Mucosa of rectum (tissue), 2 donors: ENCODE measurements around the gene HOXA9.
A peak's percentile ranks its signal among the peaks of the same experiment; 100 is the strongest.

ENCODE experiments used
- H3K27ac ChIP-seq, 2 donors: one replicate each; pipeline ENCODE4 v1.7.0; 2013; ENCODE audit warnings: inconsistent platforms in 2 of 2, low read depth in 2 of 2, low read length in 2 of 2
- H3K27me3 ChIP-seq, 2 donors: one replicate each; pipeline ENCODE4 v1.7.0; 2013; ENCODE audit warnings: low read length in 2 of 2; ENCODE audit not compliant: control insufficient read depth in 2 of 2, insufficient read depth in 2 of 2
- H3K36me3 ChIP-seq, 2 donors: one replicate each; pipeline ENCODE4 v1.7.0; 2013; ENCODE audit warnings: low read length in 2 of 2; ENCODE audit not compliant: control insufficient read depth in 2 of 2, insufficient read depth in 2 of 2
- H3K4me1 ChIP-seq, 2 donors: one replicate each; pipeline ENCODE4 v1.7.0; 2013; ENCODE audit warnings: low read length in 2 of 2, mild to moderate bottlenecking in 1 of 2; ENCODE audit not compliant: control insufficient read depth in 2 of 2, insufficient read depth in 2 of 2
- H3K4me3 ChIP-seq, 2 donors: one replicate each; pipeline ENCODE4 v1.7.0; 2013; ENCODE audit warnings: low read length in 2 of 2
- H3K9ac ChIP-seq, 2 donors: one replicate each; pipeline ENCODE4 v1.7.0; 2013; ENCODE audit warnings: low read length in 2 of 2, low read depth in 1 of 2, mild to moderate bottlenecking in 1 of 2
- H3K9me3 ChIP-seq, 2 donors: one replicate each; pipeline ENCODE4 v1.7.0; 2013; ENCODE audit warnings: low read length in 2 of 2; ENCODE audit not compliant: control insufficient read depth in 2 of 2
- donor health status: healthy.
- donor health status: Normal muscosa, but diverticular disease.

The HOXA9 gene

DNA sequence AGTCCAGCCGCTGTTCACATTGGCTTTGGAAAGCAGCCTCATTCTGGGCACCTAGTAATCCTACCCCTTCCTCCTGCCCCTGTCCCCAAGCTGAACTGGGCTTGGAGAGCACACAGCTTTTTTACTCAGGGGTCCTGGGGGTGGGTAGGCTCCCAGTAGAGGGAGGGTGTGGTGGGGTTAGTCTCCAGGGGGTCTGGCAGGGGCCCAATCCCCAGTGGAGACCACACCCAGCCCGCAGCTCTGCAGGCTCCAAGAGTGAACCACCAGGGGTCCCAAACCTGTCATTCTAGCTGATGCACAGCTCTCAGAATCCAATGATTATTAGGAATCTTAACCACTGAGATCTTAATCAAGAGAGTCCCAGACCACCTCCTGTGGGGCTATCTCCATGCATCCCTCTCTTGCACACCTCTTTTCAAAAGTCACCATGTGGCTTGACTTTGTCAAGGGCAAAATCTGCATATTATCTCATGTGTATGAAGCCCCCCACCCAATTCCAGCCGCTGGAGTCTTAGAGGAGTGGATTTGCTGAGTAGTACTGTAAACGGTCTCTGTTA is 17.0 kb upstream of the HOXA9 start:
- Histone ChIP-seq H3K36me3 (no peaks in the 10 kb centered on the region), H3K4me1 (peaks cover 43 to 67% of the 10 kb centered on the region in 2 donors), H3K9me3 (no peaks in the 10 kb centered on the region), H3K27me3 (peaks cover 5 to 20% of the 10 kb centered on the region in 2 donors), H3K27ac (peak overlapping the region; percentile 46 to 93), H3K4me3 (peak overlapping the region; percentile 71 to 83), H3K9ac (peak overlapping the region; percentile 80 to 96)

DNA sequence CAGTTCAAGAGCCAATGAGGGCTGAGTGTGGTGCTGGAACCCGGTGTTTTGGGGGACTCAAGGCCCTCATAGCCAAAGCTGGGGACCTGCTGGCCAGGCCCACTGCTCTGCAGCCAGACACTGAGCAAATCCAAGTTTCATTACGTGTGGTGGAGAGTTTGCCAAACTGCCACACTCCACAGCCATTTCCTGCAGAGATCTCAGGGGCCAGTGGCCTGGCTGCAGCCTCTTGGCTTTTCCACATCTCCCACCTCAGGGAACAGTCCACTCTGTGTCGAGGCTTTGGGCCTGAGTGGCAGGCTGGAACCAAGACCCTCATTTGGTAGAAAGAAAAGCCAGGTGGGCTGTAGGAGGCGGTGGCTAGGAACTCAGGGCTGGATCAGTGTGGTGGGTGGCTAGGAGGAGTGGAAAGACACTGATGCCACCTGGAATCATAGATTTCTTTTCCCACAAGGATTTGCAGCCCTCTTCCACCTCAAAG is 16.5 kb upstream of the HOXA9 start:
- Histone ChIP-seq H3K9ac (peak overlapping the region; percentile 12 to 80), H3K36me3 (no peaks in the 10 kb centered on the region), H3K4me3 (peak overlapping the region; percentile 4 to 14), H3K27ac (peak overlapping the region; percentile 46 to 93), H3K9me3 (no peaks in the 10 kb centered on the region), H3K27me3 (peaks cover 5 to 20% of the 10 kb centered on the region in 2 donors), H3K4me1 (peaks cover 43 to 69% of the 10 kb centered on the region in 2 donors)

DNA sequence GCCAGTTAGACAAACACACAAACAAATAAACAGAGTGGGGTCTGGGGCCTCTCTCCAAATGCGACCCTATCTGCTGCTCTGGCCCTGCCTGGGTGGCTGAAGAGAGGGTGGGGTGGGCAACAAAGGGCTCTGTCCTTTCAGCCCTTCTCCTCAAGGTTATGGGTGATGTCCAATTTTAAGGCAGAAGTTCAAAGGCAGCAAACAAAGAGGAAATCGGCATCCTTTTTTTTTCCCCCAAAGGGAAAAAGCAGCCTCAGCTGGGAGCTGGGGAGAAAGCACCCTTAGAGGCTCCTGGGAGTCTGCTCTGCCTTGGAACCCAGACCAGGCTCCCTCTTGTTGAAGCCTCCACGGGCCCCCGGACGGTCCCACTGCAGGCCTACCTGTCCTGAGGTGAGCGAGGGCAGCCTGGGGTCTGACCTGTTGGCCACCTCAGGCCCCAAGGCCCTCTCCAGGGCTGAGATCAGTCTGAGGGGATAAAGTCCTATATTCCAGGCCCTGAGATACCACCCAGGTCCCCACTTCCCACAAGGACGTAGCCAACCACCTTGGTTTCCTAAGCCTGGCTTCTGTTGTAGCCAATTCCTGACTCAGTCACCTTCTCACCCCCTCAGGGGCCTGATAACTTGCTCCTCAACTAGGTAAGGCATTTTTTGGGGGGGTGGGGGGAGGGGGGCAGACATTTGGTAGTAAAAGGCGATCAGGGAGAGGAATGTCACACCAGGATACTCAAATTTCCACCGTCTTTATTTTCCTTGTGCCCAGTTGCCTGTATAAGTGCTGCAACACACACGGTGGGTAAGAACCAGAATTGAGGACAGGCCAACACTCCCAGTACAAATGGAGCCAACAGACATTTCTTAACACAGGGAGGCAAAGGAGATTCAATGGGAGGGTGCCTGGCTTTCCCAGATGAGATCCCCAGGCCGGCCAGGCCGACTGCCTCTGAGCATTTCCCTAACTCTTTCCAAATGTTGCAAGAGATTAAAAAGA is 15.4 kb upstream of the HOXA9 start:
- peak overlapping the region; percentile 47 to 96 for H3K9ac ChIP-seq
- no peaks in the 10 kb centered on the region for H3K9me3 ChIP-seq
- peak overlapping the region; percentile 31 to 47 for H3K4me3 ChIP-seq
- H3K27ac ChIP-seq: peak overlapping the region; percentile 96
- peaks cover 5 to 21% of the 10 kb centered on the region in 2 donors for H3K27me3 ChIP-seq
- H3K36me3 ChIP-seq: no peaks in the 10 kb centered on the region
- peaks cover 42 to 72% of the 10 kb centered on the region in 2 donors for H3K4me1 ChIP-seq

DNA sequence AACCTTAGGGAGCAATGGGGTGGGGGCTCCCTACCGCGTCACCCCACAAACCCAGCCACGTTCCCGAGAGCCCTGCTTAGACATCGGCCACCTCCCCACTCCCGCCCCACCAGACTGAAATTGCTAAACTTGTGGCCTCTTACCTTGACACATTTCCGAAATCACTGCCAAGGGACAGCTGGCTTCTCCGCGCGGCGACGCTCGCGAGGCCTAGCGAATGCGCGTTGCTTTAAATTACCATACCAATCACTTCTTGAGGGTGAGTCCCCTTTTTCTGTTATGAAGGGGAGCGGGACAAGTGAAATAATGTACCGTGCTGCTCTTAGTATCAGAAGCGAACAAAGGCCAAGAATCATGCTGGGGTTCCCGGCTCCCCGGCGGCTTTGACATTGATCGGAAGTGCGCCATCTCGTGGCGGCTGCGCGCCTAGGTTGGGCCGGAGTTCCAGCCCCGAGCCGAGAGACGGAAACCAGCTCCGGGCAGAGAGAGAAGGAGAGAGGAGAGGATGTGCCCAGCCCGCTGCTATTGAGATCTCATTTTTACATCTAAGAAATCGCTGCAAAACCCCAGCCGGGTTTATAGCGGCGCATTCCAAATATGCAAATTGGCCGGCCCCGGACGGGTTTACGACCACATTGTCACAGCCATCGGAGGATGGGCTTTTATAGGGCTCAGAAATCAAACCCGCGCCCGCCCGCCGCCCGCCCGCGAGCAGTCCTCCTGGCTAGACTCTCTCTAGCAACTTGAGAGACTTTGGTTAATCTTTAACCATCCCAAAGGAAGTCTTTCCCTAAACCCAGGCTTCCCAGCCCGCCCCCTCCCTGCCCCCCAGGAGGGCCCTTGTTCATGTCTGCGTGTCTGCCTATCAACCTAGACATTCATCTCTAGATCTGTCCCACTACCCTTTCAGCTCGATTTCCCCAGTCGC is 14.4 kb upstream of the HOXA9 start:
- peak overlapping the region; percentile 96 for H3K27ac ChIP-seq
- peak overlapping the region; percentile 64 to 79 for H3K4me3 ChIP-seq
- peak overlapping the region; percentile 92 to 96 for H3K9ac ChIP-seq
- peaks cover 44 to 74% of the 10 kb centered on the region in 2 donors for H3K4me1 ChIP-seq
- peaks cover 2 to 18% of the 10 kb centered on the region in 2 donors for H3K27me3 ChIP-seq
- no peaks in the 10 kb centered on the region for H3K9me3 ChIP-seq
- H3K36me3 ChIP-seq: no peaks in the 10 kb centered on the region

DNA sequence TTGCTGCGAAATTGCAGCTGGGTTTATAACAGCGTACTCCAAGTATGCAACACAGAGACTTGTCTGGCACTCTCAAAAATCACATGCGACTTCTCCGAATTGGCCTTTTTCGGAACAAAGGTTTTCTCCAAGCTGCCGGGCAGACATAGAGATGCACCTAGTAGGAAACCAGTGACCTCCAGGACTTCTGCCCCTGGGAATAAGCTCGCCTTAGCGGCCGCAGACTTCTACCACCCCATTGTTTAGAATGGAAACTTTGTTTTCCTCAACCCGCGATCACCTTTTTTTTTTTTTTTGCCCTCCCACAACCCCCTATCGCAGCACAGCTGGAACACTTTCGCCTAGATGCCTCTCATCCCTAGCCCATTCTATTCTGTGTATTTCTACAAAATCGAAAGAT is 13.7 kb upstream of the HOXA9 start:
- H3K36me3 ChIP-seq: no peaks in the 10 kb centered on the region
- peaks cover 43 to 75% of the 10 kb centered on the region in 2 donors for H3K4me1 ChIP-seq
- peak overlapping the region; percentile 92 to 96 for H3K9ac ChIP-seq
- no peaks in the 10 kb centered on the region for H3K9me3 ChIP-seq
- peak overlapping the region; percentile 96 for H3K27ac ChIP-seq
- peaks cover 0 to 20% of the 10 kb centered on the region in 2 donors for H3K27me3 ChIP-seq
- H3K4me3 ChIP-seq: peak overlapping the region; percentile 64 to 79

DNA sequence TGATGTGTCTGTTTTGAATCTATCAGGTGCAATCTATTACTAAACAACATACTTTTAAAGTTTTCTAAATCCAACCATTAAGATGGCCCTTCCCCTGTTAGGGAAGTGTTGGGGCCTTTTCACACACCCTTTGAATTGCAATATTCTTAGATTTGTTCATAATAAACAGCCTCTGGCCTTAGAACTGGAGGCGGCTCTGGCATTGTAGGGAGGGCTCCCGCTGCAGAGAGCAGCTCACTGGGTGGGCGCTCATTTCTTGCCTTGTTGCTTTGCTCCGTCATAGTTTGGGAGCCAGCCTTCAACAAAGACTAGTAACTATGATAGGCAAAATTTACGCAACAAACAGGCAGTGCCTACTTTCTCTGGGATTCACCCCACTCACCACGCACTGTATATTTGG is 13.0 kb upstream of the HOXA9 start:
- H3K9ac ChIP-seq: peak overlapping the region; percentile 92 to 96
- H3K4me3 ChIP-seq: peak overlapping the region; percentile 64 to 79

DNA sequence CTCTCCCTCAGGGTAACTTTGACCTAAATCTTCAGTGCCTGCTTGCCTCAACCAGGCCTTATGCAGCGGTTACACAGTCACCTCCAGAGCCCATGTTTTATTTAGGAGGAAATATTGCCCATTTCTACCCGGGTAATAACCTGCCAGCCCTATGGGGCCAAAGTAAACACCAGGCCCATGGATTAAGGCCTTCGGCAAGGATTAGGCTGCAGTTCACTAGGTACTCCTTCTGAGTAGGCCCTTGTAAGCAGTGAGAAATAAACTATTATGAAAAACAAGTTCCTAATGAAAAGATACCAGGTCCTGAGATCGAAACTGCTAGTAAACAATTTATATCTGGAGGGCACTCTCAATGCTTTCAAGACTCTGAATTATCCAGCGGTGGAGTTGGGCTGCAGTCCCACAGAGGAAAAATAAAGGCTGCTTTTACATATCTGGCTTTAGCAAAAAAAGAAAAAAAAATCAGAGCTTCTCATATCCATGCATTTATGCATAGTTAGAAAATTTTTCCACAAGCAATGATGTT is 12.5 kb upstream of the HOXA9 start:
- H3K4me3 ChIP-seq: peak overlapping the region; percentile 64 to 79
- H3K4me1 ChIP-seq: peaks cover 41 to 64% of the 10 kb centered on the region in 2 donors
- H3K9ac ChIP-seq: peak overlapping the region; percentile 92 to 96
- no peaks in the 10 kb centered on the region for H3K9me3 ChIP-seq
- H3K27me3 ChIP-seq: peaks cover 0 to 19% of the 10 kb centered on the region in 2 donors
- no peaks in the 10 kb centered on the region for H3K36me3 ChIP-seq
- H3K27ac ChIP-seq: peak overlapping the region; percentile 96

More for the DNA sequence above, 13.0 kb upstream of the HOXA9 start:
- Histone ChIP-seq H3K9me3 (no peaks in the 10 kb centered on the region), H3K4me1 (peaks cover 38 to 69% of the 10 kb centered on the region in 2 donors), H3K36me3 (no peaks in the 10 kb centered on the region), H3K27ac (peak overlapping the region; percentile 96), H3K27me3 (peaks cover 0 to 20% of the 10 kb centered on the region in 2 donors)

DNA sequence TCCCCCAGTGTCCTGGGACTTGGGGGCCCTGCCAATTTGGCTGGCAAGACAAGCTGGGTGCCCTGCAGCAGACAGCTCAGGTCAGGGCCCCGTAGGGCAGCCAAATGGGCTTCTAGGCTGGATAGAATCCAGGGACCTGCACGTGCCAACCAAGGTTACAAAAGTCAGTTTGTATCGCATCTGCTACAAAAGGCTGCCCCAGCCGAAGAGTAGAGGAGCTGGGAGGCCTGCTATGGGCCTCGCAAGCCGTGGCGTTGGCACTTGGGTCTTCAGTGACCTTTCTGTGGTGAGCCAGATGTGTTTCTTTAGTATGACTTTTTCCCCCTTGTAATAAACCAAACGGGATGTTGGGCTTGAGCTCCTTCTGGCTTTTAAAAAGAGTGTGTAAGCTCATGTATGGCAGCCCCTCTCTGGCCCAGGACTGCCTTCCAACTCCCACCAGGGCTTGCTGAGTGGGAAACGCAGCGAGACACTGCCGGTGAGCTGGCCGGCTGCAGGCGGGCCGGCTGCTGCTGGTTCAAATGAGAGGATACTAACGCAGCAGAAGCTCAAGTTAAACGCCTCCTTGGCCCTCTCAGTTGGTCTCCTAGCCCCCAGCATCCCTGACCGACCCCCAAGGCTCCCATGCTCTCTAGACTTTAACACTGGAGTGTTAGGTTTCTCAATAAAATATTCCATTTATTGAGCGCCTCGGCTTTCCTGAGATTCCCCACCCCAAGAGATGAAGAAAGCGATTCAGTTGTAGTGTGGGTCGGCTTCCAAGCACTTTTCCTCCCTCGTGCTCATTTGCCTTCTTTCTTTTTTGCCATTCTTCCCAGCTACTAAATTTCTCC is 11.8 kb upstream of the HOXA9 start:
- H3K4me1 ChIP-seq: peaks cover 39 to 62% of the 10 kb centered on the region in 2 donors
- H3K27me3 ChIP-seq: peaks cover 0 to 17% of the 10 kb centered on the region in 2 donors
- peak overlapping the region; percentile 92 to 96 for H3K9ac ChIP-seq
- no peaks in the 10 kb centered on the region for H3K9me3 ChIP-seq
- peak overlapping the region; percentile 96 for H3K27ac ChIP-seq
- H3K4me3 ChIP-seq: peak overlapping the region; percentile 64 to 79
- no peaks in the 10 kb centered on the region for H3K36me3 ChIP-seq

DNA sequence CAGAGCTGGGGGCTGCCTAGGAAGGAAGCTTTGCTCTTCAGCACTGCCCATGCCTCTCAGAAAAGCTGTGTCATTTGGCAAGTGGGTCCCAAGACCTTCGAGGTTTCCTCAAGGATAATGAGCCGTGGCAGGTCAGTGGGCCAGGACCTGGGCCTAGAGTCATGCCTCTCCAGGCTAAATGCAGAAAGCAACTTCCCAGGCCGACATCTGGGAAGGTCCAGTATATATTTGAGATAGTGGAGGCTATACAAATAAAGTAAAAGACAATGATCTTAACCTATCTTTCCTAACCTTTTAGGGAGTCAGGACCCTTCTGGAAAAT is 11.1 kb upstream of the HOXA9 start:
- Histone ChIP-seq H3K9me3 (no peaks in the 10 kb centered on the region), H3K36me3 (no peaks in the 10 kb centered on the region), H3K27ac (peak overlapping the region; percentile 96), H3K9ac (peak overlapping the region; percentile 92 to 96), H3K4me1 (peaks cover 38 to 60% of the 10 kb centered on the region in 2 donors), H3K4me3 (peak overlapping the region; percentile 64 to 79), H3K27me3 (peaks cover 0 to 17% of the 10 kb centered on the region in 2 donors)
